ENCODE measurements around the gene TRPV4.

GRCh38 chr12:109831929-109832328 is 1.3 kb downstream of the TRPV4 start:
- TF ChIP-seq, protein P1, sequence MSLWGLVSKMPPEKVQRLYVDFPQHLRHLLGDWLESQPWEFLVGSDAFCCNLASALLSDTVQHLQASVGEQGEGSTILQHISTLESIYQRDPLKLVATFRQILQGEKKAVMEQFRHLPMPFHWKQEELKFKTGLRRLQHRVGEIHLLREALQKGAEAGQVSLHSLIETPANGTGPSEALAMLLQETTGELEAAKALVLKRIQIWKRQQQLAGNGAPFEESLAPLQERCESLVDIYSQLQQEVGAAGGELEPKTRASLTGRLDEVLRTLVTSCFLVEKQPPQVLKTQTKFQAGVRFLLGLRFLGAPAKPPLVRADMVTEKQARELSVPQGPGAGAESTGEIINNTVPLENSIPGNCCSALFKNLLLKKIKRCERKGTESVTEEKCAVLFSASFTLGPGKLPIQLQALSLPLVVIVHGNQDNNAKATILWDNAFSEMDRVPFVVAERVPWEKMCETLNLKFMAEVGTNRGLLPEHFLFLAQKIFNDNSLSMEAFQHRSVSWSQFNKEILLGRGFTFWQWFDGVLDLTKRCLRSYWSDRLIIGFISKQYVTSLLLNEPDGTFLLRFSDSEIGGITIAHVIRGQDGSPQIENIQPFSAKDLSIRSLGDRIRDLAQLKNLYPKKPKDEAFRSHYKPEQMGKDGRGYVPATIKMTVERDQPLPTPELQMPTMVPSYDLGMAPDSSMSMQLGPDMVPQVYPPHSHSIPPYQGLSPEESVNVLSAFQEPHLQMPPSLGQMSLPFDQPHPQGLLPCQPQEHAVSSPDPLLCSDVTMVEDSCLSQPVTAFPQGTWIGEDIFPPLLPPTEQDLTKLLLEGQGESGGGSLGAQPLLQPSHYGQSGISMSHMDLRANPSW (CRISPR knock-in tag; IDR thresholded peaks at IDR 0.05): no peak
- TF ChIP-seq, protein P2, sequence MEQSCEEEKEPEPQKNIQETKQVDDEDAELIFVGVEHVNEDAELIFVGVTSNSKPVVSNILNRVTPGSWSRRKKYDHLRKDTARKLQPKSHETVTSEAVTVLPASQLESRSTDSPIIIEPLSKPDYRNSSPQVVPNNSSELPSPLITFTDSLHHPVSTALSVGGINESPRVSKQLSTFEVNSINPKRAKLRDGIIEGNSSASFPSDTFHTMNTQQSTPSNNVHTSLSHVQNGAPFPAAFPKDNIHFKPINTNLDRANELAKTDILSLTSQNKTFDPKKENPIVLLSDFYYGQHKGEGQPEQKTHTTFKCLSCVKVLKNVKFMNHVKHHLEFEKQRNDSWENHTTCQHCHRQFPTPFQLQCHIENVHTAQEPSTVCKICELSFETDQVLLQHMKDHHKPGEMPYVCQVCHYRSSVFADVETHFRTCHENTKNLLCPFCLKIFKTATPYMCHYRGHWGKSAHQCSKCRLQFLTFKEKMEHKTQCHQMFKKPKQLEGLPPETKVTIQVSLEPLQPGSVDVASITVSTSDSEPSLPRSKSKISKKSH (CRISPR knock-in tag; IDR thresholded peaks at IDR 0.05): no peak
- TF ChIP-seq CHD2 (IDR thresholded peaks at IDR 0.05; ENCODE audit: low read depth, low read length) (no peak), CBX1 (IDR thresholded peaks at IDR 0.05; ENCODE audit: low read depth) (no peak), ZBTB12 (CRISPR knock-in tag; IDR thresholded peaks at IDR 0.05) (no peak), POLR2AphosphoS5 (IDR thresholded peaks at IDR 0.05; ENCODE audit: control insufficient read depth, insufficient read depth, low read depth, low read length) (no peak)
